ENCODE measurements around the gene TRMT11. TPM values are rescaled to one million over a fixed set of nuclear protein-coding genes. Genes with fewer than 3 reads are reported as not detected.

Gene TRMT11
- polyA plus RNA-seq, 1 of the 3 experiments (the other 2 are of a cell fraction), result 15.0 TPM

GRCh38 chr6:125947615-125948014, 38.7 kb upstream of the TRMT11 start (continued):
- TF ChIP-seq, protein P1, sequence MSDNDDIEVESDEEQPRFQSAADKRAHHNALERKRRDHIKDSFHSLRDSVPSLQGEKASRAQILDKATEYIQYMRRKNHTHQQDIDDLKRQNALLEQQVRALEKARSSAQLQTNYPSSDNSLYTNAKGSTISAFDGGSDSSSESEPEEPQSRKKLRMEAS (IDR thresholded peaks at IDR 0.05; ENCODE audit: low read depth), result no peak

- H3K9me3 ChIP-seq, result no peaks in the 10 kb centered on the region
- no peaks in the 10 kb centered on the region for H3K27me3 ChIP-seq (ENCODE audit: insufficient read depth)
- H3K79me2 ChIP-seq (ENCODE audit: insufficient read depth), result no peaks in the 10 kb centered on the region
- no peaks in the 10 kb centered on the region for H4K20me1 ChIP-seq (ENCODE audit: insufficient read depth)
- TF ChIP-seq, protein P2, sequence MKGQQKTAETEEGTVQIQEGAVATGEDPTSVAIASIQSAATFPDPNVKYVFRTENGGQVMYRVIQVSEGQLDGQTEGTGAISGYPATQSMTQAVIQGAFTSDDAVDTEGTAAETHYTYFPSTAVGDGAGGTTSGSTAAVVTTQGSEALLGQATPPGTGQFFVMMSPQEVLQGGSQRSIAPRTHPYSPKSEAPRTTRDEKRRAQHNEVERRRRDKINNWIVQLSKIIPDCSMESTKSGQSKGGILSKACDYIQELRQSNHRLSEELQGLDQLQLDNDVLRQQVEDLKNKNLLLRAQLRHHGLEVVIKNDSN (IDR thresholded peaks at IDR 0.05; ENCODE audit: borderline replicate concordance, low read depth), result no peak
- TF ChIP-seq MEF2A (IDR thresholded peaks at IDR 0.05; ENCODE audit: borderline replicate concordance, low read depth), result no peak
- no peak for TF ChIP-seq POLR2AphosphoS5 (IDR thresholded peaks at IDR 0.05; ENCODE audit: low read depth, low read length)
- no peak for TF ChIP-seq NFIC (IDR thresholded peaks at IDR 0.05; ENCODE audit: borderline replicate concordance)
- no peak for TF ChIP-seq FOXM1 (IDR thresholded peaks at IDR 0.05; ENCODE audit: low read depth)
- no peak for TF ChIP-seq FOXJ3 (CRISPR knock-in tag; IDR thresholded peaks at IDR 0.05)
- TF ChIP-seq EZH2phosphoT487 (IDR thresholded peaks at IDR 0.05; ENCODE audit: borderline replicate concordance, low read depth), result no peak
- TF ChIP-seq, protein P3, sequence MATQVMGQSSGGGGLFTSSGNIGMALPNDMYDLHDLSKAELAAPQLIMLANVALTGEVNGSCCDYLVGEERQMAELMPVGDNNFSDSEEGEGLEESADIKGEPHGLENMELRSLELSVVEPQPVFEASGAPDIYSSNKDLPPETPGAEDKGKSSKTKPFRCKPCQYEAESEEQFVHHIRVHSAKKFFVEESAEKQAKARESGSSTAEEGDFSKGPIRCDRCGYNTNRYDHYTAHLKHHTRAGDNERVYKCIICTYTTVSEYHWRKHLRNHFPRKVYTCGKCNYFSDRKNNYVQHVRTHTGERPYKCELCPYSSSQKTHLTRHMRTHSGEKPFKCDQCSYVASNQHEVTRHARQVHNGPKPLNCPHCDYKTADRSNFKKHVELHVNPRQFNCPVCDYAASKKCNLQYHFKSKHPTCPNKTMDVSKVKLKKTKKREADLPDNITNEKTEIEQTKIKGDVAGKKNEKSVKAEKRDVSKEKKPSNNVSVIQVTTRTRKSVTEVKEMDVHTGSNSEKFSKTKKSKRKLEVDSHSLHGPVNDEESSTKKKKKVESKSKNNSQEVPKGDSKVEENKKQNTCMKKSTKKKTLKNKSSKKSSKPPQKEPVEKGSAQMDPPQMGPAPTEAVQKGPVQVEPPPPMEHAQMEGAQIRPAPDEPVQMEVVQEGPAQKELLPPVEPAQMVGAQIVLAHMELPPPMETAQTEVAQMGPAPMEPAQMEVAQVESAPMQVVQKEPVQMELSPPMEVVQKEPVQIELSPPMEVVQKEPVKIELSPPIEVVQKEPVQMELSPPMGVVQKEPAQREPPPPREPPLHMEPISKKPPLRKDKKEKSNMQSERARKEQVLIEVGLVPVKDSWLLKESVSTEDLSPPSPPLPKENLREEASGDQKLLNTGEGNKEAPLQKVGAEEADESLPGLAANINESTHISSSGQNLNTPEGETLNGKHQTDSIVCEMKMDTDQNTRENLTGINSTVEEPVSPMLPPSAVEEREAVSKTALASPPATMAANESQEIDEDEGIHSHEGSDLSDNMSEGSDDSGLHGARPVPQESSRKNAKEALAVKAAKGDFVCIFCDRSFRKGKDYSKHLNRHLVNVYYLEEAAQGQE (IDR thresholded peaks at IDR 0.05; ENCODE audit: low read depth, low read length), result no peak
- TF ChIP-seq RAD21 (IDR thresholded peaks at IDR 0.05; ENCODE audit: low read length), result no peak
- TF ChIP-seq RFX5 (IDR thresholded peaks at IDR 0.05; ENCODE audit: low read length), result no peak
- no peak for TF ChIP-seq TCF12 (IDR thresholded peaks at IDR 0.05)
- TF ChIP-seq, protein P4, sequence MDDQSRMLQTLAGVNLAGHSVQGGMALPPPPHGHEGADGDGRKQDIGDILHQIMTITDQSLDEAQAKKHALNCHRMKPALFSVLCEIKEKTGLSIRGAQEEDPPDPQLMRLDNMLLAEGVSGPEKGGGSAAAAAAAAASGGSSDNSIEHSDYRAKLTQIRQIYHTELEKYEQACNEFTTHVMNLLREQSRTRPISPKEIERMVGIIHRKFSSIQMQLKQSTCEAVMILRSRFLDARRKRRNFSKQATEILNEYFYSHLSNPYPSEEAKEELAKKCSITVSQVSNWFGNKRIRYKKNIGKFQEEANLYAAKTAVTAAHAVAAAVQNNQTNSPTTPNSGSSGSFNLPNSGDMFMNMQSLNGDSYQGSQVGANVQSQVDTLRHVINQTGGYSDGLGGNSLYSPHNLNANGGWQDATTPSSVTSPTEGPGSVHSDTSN (IDR thresholded peaks at IDR 0.05), result no peak
- TF ChIP-seq GABPA (IDR thresholded peaks at IDR 0.05; ENCODE audit: low read depth), result no peak
- TF ChIP-seq RXRA (IDR thresholded peaks at IDR 0.05; ENCODE audit: borderline replicate concordance, low read depth), result no peak
- no peak for TF ChIP-seq SMC3 (IDR thresholded peaks at IDR 0.05; ENCODE audit: low read depth, low read length)
- TF ChIP-seq EP300 (IDR thresholded peaks at IDR 0.05; ENCODE audit: borderline replicate concordance in 1 of 2, low read depth in 1 of 2, low read length in 1 of 2), result no peak
- no peak for TF ChIP-seq TAF1 (IDR thresholded peaks at IDR 0.05; ENCODE audit: borderline replicate concordance, low read depth, low read length)
- peaks cover 9% of the 10 kb centered on the region for H3F3A ChIP-seq (replicated peaks; ENCODE audit: insufficient read depth)
- H3K4me1 ChIP-seq (ENCODE audit: control insufficient read depth in 1 of 2, insufficient read depth in 2 of 2, low read depth in 1 of 2, low read length in 1 of 2), result peaks cover 0 to 8% of the 10 kb centered on the region in 2 experiments; a peak in 2 of 4 replicates
- WGBS (ENCODE audit: low lambda C conversion rate), result 69% methylated on average over 3 of the region's 3 CpGs
- no peak overlapping the region for H3K4me3 ChIP-seq (ENCODE audit: low read depth in 2 of 2, low read length in 1 of 2)
- no peaks in the 10 kb centered on the region for H3K36me3 ChIP-seq (replicated peaks in 1 of 2; ENCODE audit: control insufficient read depth in 1 of 2, insufficient read depth in 2 of 2, low read length in 1 of 2)
- no peak overlapping the region for H2AFZ ChIP-seq (ENCODE audit: low read depth)
- no peak overlapping the region for H3K9ac ChIP-seq
- no peak for DNase-seq
- ChIA-PET POLR2A (no interaction called here), CTCF (interaction anchor here (0.6 to 2.6 kb wide), 5 partner anchors 8 to 180 kb away, joined by 3 to 9 read pairs (median 5); partner anchors contain the start of genes HINT3 and NCOA7)
- no peak overlapping the region for H3K4me2 ChIP-seq
- no peak overlapping the region for H3K27ac ChIP-seq (ENCODE audit: low read depth in 2 of 2, low read length in 1 of 2)
- H3K9me2 ChIP-seq, result no peaks in the 10 kb centered on the region
Observed at GRCh38 chr6:125948455-125948854, 37.9 kb upstream of the TRMT11 start.
